Naive B cell (primary cell): ENCODE data around the gene HS3ST6. TPM values are rescaled to one million over a fixed set of nuclear protein-coding genes. Genes with fewer than 3 reads are reported as not detected.
"Not testable (repeated sequence)": the region's sequence is repeated elsewhere in the genome, so short reads cannot be mapped to it uniquely, and the experiment has no call there.

Experiments used
- ATAC-seq, 2 donors: fragments of 150-1000 bp; cut with Tn5 transposase; 2 replicates each; pipeline ENCODE4 v1.10.0; 2021; ENCODE audit warnings: low read depth in 2 of 2, mild to moderate bottlenecking in 2 of 2, moderate library complexity in 2 of 2
- DNase-seq: peaks from one replicate; pipeline ENCODE4 v3.0.0; 2022
- H3K27ac Mint-ChIP-seq, 6 donors: one replicate each; pipeline ENCODE4 v1.8.0; 2020 to 2022; ENCODE audit warnings: mild to moderate bottlenecking in 6 of 6, mixed read lengths in 6 of 6, moderate library complexity in 5 of 6, inconsistent platforms in 2 of 6
- H3K27me3 Mint-ChIP-seq, 3 donors: one replicate each; pipeline ENCODE4 v1.8.0; 2021 to 2022; ENCODE audit warnings: mixed read lengths in 3 of 3, mild to moderate bottlenecking in 1 of 3
- H3K36me3 Mint-ChIP-seq, 2 donors: one replicate each; pipeline ENCODE4 v1.8.0; 2020 to 2022; ENCODE audit warnings: mixed read lengths in 2 of 2, inconsistent platforms in 1 of 2, mild to moderate bottlenecking in 1 of 2
- H3K4me1 Mint-ChIP-seq, 3 donors: one replicate each; pipeline ENCODE4 v1.8.0; 2020 to 2022; ENCODE audit warnings: mixed read lengths in 3 of 3, inconsistent platforms in 1 of 3, mild to moderate bottlenecking in 1 of 3, moderate library complexity in 1 of 3
- H3K4me3 Mint-ChIP-seq, 8 donors: one replicate each; pipeline ENCODE4 v1.8.0; 2020 to 2022; ENCODE audit warnings: mild to moderate bottlenecking in 8 of 8, mixed read lengths in 8 of 8, moderate library complexity in 8 of 8, inconsistent platforms in 2 of 8
- H3K9me3 Mint-ChIP-seq, 7 donors: one replicate each; pipeline ENCODE4 v1.8.0; 2020 to 2022; ENCODE audit warnings: mixed read lengths in 7 of 7, mild to moderate bottlenecking in 5 of 7, inconsistent platforms in 2 of 7, moderate library complexity in 1 of 7
- polyA plus RNA-seq, 6 donors: library from polyadenylated mRNA; unstranded; fragments of 300-500 nt; fragmentation: Illumina TruSeq; gene quantifications; one replicate each; pipeline ENCODE4 v1.2.3, GENCODE V29; 2021; ENCODE audit warnings: low read depth in 6 of 6

Gene HS3ST6
- polyA plus RNA-seq, 6 donors from 2014 or later, result not detected

GRCh38 chr16:1929578-1930337, 11.5 kb upstream of the HS3ST6 start:
- peak overlapping the region; percentile 25 to 87 (median 64) for H3K4me3 Mint-ChIP-seq
- peak; percentile 92 for DNase-seq
- H3K36me3 Mint-ChIP-seq, result no peaks in the 10 kb centered on the region
- H3K9me3 Mint-ChIP-seq, result no peaks in the 10 kb centered on the region
- ATAC-seq, result peak; percentile 91 to 94
- peaks cover 0 to 10% (median 9%) of the 10 kb centered on the region in 3 donors for H3K27me3 Mint-ChIP-seq
- H3K4me1 Mint-ChIP-seq, result peaks cover 2 to 6% (median 3%) of the 10 kb centered on the region in 3 donors
- no peak overlapping the region for H3K27ac Mint-ChIP-seq

DNA sequence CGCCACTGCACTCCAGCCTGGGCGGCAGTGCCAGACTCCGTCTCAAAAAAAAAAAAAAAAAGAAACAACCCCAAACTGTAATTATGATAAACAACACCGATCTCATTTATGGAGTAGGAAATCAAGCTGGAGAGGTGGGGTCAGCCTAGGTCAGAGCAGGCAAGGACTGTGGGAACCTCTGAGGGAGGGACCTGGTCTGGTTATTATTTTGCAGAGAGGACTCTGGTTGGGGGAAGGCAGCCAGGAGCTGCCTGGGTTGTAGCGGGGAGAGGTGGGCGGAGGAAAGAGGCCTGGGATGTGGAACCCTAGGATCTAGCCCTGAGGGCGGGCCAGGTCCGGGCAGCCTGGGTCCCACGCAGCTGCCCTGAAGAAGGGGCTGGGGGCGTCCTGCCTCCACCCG, 10.9 kb upstream of the HS3ST6 start:
- H3K4me3 Mint-ChIP-seq, result peak overlapping the region; percentile 73 to 91 (median 86)
- no peak for DNase-seq
- peaks cover 2 to 6% (median 3%) of the 10 kb centered on the region in 3 donors for H3K4me1 Mint-ChIP-seq
- no peaks in the 10 kb centered on the region for H3K9me3 Mint-ChIP-seq
- no peaks in the 10 kb centered on the region for H3K36me3 Mint-ChIP-seq
- peak overlapping the region in 2 of 6 donors; percentile 62 to 78 for H3K27ac Mint-ChIP-seq
- H3K27me3 Mint-ChIP-seq, result peaks cover 0 to 15% (median 14%) of the 10 kb centered on the region in 3 donors
- peak; percentile 21 to 24 for ATAC-seq

DNA sequence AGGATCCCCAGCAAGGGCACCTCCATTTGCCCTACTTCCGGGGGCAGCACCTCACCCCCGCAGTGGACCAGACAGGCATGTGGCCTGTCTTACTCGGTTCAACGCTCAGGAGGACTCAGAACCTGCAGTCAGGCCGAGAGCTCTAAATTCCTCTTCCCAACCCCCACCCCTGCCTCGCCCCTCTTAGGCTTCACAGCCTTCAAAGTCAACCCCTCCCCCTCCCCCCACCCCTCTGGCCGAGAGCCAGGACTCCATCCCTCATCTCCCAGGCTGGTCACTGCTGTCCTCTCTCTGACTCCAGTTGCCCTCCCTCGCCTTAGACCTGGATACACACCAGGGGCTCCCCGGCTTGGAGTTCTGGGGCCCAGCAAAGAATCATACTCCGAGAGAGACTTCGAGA, 8.1 kb upstream of the HS3ST6 start:
- peaks cover 0 to 5% (median 2%) of the 10 kb centered on the region in 7 donors for H3K9me3 Mint-ChIP-seq
- H3K36me3 Mint-ChIP-seq, result no peaks in the 10 kb centered on the region
- ATAC-seq, result no peak
- H3K27me3 Mint-ChIP-seq, result peaks cover 11 to 42% (median 34%) of the 10 kb centered on the region in 3 donors
- no peak for DNase-seq
- peaks cover 3 to 9% (median 6%) of the 10 kb centered on the region in 3 donors for H3K4me1 Mint-ChIP-seq
- no peak overlapping the region for H3K4me3 Mint-ChIP-seq
- no peak overlapping the region for H3K27ac Mint-ChIP-seq

- Mint-ChIP-seq H3K9me3 (peaks cover 0 to 5% (median 2%) of the 10 kb centered on the region in 7 donors), H3K27ac (no peak overlapping the region), H3K4me1 (peaks cover 3 to 16% (median 6%) of the 10 kb centered on the region in 3 donors), H3K27me3 (peaks cover 17 to 62% (median 46%) of the 10 kb centered on the region in 3 donors), H3K4me3 (no peak overlapping the region), H3K36me3 (no peaks in the 10 kb centered on the region)
- ATAC-seq, result no peak
- DNase-seq, result no peak
These were observed 5.9 kb upstream of the HS3ST6 start for GRCh38 chr16:1924095-1924494.

GRCh38 chr16:1923299-1924034, 5.3 kb upstream of the HS3ST6 start:
- no peaks in the 10 kb centered on the region for H3K36me3 Mint-ChIP-seq
- no peak overlapping the region for H3K4me3 Mint-ChIP-seq
- ATAC-seq (peak in 1 of 2 donors; percentile 36), DNase-seq (no peak)
- peaks cover 17 to 67% (median 52%) of the 10 kb centered on the region in 3 donors for H3K27me3 Mint-ChIP-seq
- H3K4me1 Mint-ChIP-seq, result peaks cover 0 to 18% (median 4%) of the 10 kb centered on the region in 3 donors
- no peak overlapping the region for H3K27ac Mint-ChIP-seq
- peaks cover 0 to 5% (median 2%) of the 10 kb centered on the region in 7 donors for H3K9me3 Mint-ChIP-seq

DNA sequence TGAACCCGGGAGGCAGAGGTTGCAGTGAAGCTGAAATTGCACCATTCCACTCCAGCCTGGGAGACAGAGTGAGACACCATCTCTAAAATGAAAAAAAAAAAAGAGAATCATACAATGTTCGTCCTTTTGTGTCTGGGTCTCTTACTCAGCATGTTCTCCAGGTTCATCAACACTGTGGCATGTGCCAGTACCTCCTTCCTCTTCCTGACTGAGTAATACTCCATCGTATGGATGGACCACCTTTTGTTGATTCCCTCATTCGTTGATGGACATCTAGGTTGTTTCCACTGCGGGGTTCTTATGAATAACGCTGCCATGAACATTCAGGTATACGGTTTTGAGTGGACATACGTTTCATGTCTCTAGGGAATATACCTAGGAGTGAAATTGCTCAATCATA, 4.1 kb upstream of the HS3ST6 start:
- Mint-ChIP-seq H3K4me3 (no peak overlapping the region), H3K9me3 (peaks cover 0 to 5% (median 2%) of the 10 kb centered on the region in 7 donors), H3K36me3 (no peaks in the 10 kb centered on the region), H3K27ac (no peak overlapping the region), H3K27me3 (peaks cover 17 to 68% (median 52%) of the 10 kb centered on the region in 3 donors), H3K4me1 (peaks cover 0 to 18% (median 4%) of the 10 kb centered on the region in 3 donors)
- no peak for ATAC-seq
- no peak for DNase-seq

DNA sequence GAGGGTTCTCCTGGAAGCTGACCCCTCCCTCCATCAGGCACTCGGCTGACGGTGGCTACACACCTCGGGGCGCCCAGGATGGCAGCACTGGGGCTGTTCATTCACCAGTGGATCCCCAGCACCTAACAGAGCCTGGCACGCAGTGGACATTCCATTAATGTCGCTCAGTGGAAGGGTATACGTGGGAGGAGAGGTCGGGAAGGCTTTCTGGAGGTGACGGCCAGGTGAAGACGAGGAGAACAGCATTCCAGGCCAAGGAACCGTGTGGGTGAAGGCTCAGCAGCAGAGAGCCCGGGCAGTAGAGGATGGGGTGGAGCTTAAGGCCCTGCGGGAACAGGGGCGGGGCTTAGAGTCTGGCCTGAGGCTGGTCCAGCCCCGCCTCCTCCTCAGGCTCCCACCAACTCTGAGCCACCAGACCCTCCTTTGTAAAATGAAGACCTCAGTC, 2.5 kb upstream of the HS3ST6 start:
- Mint-ChIP-seq H3K4me3 (peak overlapping the region in 1 of 8 donors; percentile 45), H3K27me3 (peaks cover 17 to 84% (median 67%) of the 10 kb centered on the region in 3 donors), H3K4me1 (peaks cover 0 to 18% (median 8%) of the 10 kb centered on the region in 3 donors), H3K27ac (no peak overlapping the region), H3K9me3 (peaks cover 0 to 5% (median 2%) of the 10 kb centered on the region in 7 donors), H3K36me3 (no peaks in the 10 kb centered on the region)
- no peak for DNase-seq
- no peak for ATAC-seq

DNA sequence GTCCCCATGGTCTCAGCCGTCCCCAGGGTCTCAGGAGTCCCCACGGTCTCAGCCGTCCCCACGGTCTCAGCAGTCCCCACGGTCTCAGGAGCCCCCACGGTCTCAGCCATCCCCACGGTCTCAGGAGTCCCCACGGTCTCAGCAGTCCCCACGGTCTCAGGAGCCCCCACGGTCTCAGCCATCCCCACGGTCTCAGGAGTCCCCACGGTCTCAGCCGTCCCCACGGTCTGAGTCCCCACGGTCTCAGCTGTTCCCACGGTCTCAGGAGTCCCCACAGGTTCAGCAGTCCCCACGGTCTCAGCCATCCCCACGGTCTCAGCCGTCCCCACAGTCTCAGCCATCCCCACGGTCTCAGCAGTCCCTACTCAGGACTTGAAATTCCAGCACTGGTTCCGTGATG, 1.9 kb upstream of the HS3ST6 start:
- H3K36me3 Mint-ChIP-seq, ATAC-seq, H3K27ac Mint-ChIP-seq, H3K9me3 Mint-ChIP-seq, DNase-seq: not testable (repeated sequence)
- peaks cover 17 to 84% (median 68%) of the 10 kb centered on the region in 3 donors for H3K27me3 Mint-ChIP-seq
- H3K4me1 Mint-ChIP-seq, result peaks cover 0 to 18% (median 8%) of the 10 kb centered on the region in 3 donors
- H3K4me3 Mint-ChIP-seq, result peak overlapping the region in 1 of 8 donors; percentile 34

DNA sequence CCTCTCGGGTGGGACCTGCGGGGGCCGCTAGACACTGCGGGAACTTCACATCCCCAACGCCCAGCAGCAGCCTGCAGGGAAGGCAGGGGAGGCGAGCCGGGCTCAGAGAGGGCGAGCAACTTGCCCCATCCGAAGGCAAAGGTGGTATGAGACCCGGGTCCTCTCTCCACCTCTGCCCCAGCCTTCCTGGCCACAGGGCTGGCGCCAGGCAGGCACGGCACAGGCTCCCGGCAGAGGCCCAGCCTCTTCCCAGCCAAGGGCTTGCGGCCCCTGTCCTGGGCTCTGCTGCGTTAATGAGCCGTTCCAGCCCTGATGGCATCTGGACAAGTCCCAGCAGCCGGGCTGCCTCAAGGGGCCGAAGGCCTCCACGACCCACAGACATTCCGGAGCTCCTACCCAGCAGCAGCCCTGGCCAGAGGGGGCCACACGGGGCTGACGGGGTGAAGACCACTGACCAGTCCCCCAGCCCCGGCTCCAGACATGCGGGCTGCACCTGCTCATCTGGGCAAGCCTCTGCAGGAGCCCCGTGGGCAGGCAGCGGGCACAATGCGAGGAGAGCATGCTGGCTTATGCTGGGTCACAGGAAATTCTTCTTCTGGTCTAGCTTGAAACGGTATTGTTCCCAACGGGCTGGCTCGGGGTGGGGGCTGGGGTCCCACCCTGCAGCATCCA, 1.2 kb upstream of the HS3ST6 start:
- H3K9me3 Mint-ChIP-seq, result peaks cover 0 to 5% (median 2%) of the 10 kb centered on the region in 7 donors
- no peak overlapping the region for H3K4me3 Mint-ChIP-seq
- no peak overlapping the region for H3K27ac Mint-ChIP-seq
- H3K36me3 Mint-ChIP-seq, result no peaks in the 10 kb centered on the region
- ATAC-seq (no peak), DNase-seq (no peak)
- peaks cover 17 to 84% (median 67%) of the 10 kb centered on the region in 3 donors for H3K27me3 Mint-ChIP-seq
- peaks cover 0 to 18% (median 8%) of the 10 kb centered on the region in 3 donors for H3K4me1 Mint-ChIP-seq

DNA sequence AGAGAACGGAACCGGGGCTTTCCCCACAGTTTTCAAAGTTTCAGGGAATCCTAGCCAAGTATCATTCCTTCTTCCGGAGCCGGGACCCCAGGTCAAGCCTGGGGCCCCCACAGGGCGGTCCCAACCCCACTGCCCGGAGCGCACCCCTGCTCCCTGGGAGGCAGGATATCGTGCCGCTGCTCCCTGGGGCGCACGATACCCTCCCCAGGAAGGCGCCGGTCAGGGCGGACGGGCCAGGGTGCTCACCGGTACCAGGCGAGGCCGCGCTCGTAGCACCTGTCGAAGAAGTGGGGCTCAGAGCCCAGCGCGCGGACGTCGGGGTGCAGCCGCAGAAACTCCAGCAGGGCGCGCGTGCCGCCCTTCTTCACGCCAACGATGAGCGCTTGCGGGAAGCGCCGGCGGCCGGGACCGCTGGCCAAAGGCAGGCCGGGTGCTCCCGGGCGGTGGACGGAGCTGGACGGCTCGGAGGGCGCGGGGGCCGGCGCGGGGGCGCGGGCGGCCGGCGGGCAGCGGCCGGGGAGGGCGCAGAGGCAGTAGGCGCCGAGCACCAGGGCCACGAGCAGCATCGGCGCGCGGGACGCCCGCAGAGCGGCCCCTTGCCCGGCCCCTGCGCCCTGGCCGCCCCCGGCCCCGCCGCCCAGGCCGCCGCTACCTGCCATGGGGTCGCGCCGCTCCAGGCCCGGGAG, 407 bp downstream of the HS3ST6 start:
- H3K4me1 Mint-ChIP-seq, result peaks cover 0 to 16% (median 8%) of the 10 kb centered on the region in 3 donors
- no peak overlapping the region for H3K4me3 Mint-ChIP-seq
- H3K36me3 Mint-ChIP-seq, result no peaks in the 10 kb centered on the region

DNA sequence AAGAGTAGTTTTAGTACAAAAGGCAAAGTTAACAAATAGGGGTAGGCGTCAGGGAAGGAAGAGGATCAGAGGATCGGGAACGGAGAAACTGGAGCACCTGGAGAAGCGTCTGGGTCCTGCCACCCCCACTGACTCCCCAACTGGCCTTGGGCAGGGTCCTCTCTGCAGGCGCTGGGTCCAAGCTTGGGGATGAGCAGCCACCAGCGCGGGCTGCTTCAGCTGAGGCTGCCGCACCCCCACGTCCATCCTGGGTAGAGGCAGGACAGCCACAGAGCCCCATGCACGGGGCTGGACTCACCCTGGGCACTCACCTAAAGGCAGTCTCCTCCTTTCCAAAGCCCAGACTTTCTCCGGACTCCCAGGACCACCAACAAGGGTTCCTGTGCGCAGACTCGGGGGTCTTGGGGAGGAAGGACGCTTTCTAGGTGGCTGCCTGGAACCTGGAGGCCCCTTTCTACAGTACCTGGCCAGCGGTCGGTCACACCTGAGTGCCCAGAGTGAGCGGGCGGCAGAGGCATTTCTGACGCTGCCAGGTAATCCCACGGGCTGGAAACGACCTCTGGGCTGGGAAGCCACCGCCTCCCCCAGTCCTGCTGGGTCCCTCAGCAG, 1.1 kb downstream of the HS3ST6 start:
- H3K27me3 Mint-ChIP-seq, result peaks cover 10 to 66% (median 51%) of the 10 kb centered on the region in 3 donors
- H3K9me3 Mint-ChIP-seq, result peaks cover 0 to 2% (median 0%) of the 10 kb centered on the region in 7 donors
- ATAC-seq (no peak), DNase-seq (no peak)
- H3K27ac Mint-ChIP-seq, result peak overlapping the region in 1 of 6 donors; percentile 90
- peaks cover 0 to 14% (median 8%) of the 10 kb centered on the region in 3 donors for H3K4me1 Mint-ChIP-seq
- H3K4me3 Mint-ChIP-seq, result no peak overlapping the region
- H3K36me3 Mint-ChIP-seq, result no peaks in the 10 kb centered on the region

More for the DNA sequence above, 407 bp downstream of the HS3ST6 start:
- Mint-ChIP-seq H3K27me3 (peaks cover 16 to 72% (median 57%) of the 10 kb centered on the region in 3 donors), H3K27ac (no peak overlapping the region), H3K9me3 (peaks cover 0 to 5% (median 2%) of the 10 kb centered on the region in 7 donors)
- ATAC-seq, result no peak
- DNase-seq, result no peak

GRCh38 chr16:1916640-1916990, 1.6 kb downstream of the HS3ST6 start:
- H3K27me3 Mint-ChIP-seq, result peaks cover 10 to 61% (median 49%) of the 10 kb centered on the region in 3 donors
- H3K36me3 Mint-ChIP-seq, result no peaks in the 10 kb centered on the region
- H3K27ac Mint-ChIP-seq, result peak overlapping the region in 2 of 6 donors; percentile 70 to 90
- H3K9me3 Mint-ChIP-seq, result peaks cover 0 to 2% (median 0%) of the 10 kb centered on the region in 7 donors
- no peak for ATAC-seq
- H3K4me3 Mint-ChIP-seq, result no peak overlapping the region
- peaks cover 0 to 14% (median 8%) of the 10 kb centered on the region in 3 donors for H3K4me1 Mint-ChIP-seq
- DNase-seq, result no peak
